ENCODE results near the gene LRRFIP2.
"Not testable (repeated sequence)": the region's sequence is repeated elsewhere in the genome, so short reads cannot be mapped to it uniquely, and the experiment has no call there.

LRRFIP2 gene

GRCh38 chr3:37145611-37146010 lies 28.8 kb downstream of the LRRFIP2 start:
- FAIRE-seq (no peak), DNase-seq (ENCODE audit: low spot score) (no peak)

GRCh38 chr3:37144806-37145205 lies 29.6 kb downstream of the LRRFIP2 start:
- DNase-seq (ENCODE audit: low spot score) (no peak), FAIRE-seq (no peak)

GRCh38 chr3:37143821-37144220 lies 30.6 kb downstream of the LRRFIP2 start:
- DNase-seq (ENCODE audit: low spot score) (no peak), FAIRE-seq (no peak)

GRCh38 chr3:37141676-37142075 lies 32.7 kb downstream of the LRRFIP2 start:
- FAIRE-seq (no peak), DNase-seq (ENCODE audit: low spot score) (no peak)

GRCh38 chr3:37140899-37141541 lies 33.4 kb downstream of the LRRFIP2 start:
- FAIRE-seq: no peak
- no peak for DNase-seq (ENCODE audit: low spot score)

- FAIRE-seq (no peak), DNase-seq (ENCODE audit: low spot score) (no peak)
Observed at GRCh38 chr3:37139567-37140052, 34.8 kb downstream of the LRRFIP2 start.

- DNase-seq (ENCODE audit: low spot score) (no peak), FAIRE-seq (no peak)
Observed at GRCh38 chr3:37138816-37139215, 35.6 kb downstream of the LRRFIP2 start.

GRCh38 chr3:37137516-37137915 lies 36.9 kb downstream of the LRRFIP2 start:
- DNase-seq (ENCODE audit: low spot score) (no peak), FAIRE-seq (no peak)

- DNase-seq (ENCODE audit: low spot score) (no peak), FAIRE-seq (no peak)
Observed at GRCh38 chr3:37136067-37136466, 38.3 kb downstream of the LRRFIP2 start.

GRCh38 chr3:37135561-37135960 lies 38.8 kb downstream of the LRRFIP2 start:
- FAIRE-seq (no peak), DNase-seq (ENCODE audit: low spot score) (no peak)

- FAIRE-seq: no peak
- no peak for DNase-seq (ENCODE audit: low spot score)
Observed at GRCh38 chr3:37132334-37132733, 42.0 kb downstream of the LRRFIP2 start.

- FAIRE-seq: no peak
- no peak for DNase-seq (ENCODE audit: low spot score)
Observed at GRCh38 chr3:37131860-37132144, 42.6 kb downstream of the LRRFIP2 start.

- peak; percentile 9 for FAIRE-seq
- DNase-seq (ENCODE audit: low spot score): no peak
Observed at GRCh38 chr3:37130984-37131859, 43.2 kb downstream of the LRRFIP2 start.

GRCh38 chr3:37130448-37130847 lies 43.9 kb downstream of the LRRFIP2 start:
- DNase-seq (ENCODE audit: low spot score) (no peak), FAIRE-seq (no peak)

GRCh38 chr3:37129871-37130270 lies 44.5 kb downstream of the LRRFIP2 start:
- DNase-seq (ENCODE audit: low spot score) (no peak), FAIRE-seq (no peak)

- DNase-seq (ENCODE audit: low spot score): no peak
- no peak for FAIRE-seq
Observed at GRCh38 chr3:37127340-37127739, 47.0 kb downstream of the LRRFIP2 start.

GRCh38 chr3:37126856-37127255 lies 47.5 kb downstream of the LRRFIP2 start:
- FAIRE-seq (no peak), DNase-seq (ENCODE audit: low spot score) (no peak)

- FAIRE-seq (no peak), DNase-seq (ENCODE audit: low spot score) (no peak)
Observed at GRCh38 chr3:37125195-37126073, 48.9 kb downstream of the LRRFIP2 start.

- FAIRE-seq: no peak
- no peak for DNase-seq (ENCODE audit: low spot score)
Observed at GRCh38 chr3:37124435-37124834, 49.9 kb downstream of the LRRFIP2 start.

GRCh38 chr3:37123292-37123691 lies 51.1 kb downstream of the LRRFIP2 start:
- FAIRE-seq (no peak), DNase-seq (ENCODE audit: low spot score) (no peak)

GRCh38 chr3:37122069-37122468 lies 52.3 kb downstream of the LRRFIP2 start:
- DNase-seq (ENCODE audit: low spot score); FAIRE-seq: not testable (repeated sequence)

GRCh38 chr3:37118163-37118562 lies 56.2 kb downstream of the LRRFIP2 start:
- FAIRE-seq (no peak), DNase-seq (ENCODE audit: low spot score) (no peak)
